Left renal pelvis (tissue), 4 donors: Measurements from ENCODE around the gene NDUFS2. TPM values are rescaled to one million over a fixed set of nuclear protein-coding genes. Genes with fewer than 3 reads are reported as not detected.

Experiments used
- polyA plus RNA-seq, 4 donors: library from polyadenylated mRNA; unstranded; fragments of 120-200 nt; gene quantifications; one replicate each; pipeline ENCODE4 v1.2.1, GENCODE V29; 2013; ENCODE audit not compliant: insufficient read length in 4 of 4

The NDUFS2 gene
- polyA plus RNA-seq, 4 donors = 126 to 217 (median 189) TPM

Other genes with a start within 250 kb of the NDUFS2 start
- not detected for gene ITLN2, start 247.6 kb upstream of the NDUFS2 start, polyA plus RNA-seq
- gene F11R, start 181.2 kb upstream of the NDUFS2 start, polyA plus RNA-seq = 10 to 100 TPM; 11.1 to 98.1 (median 85.2) TPM
- 10 to 100 TPM in 3 of 4 donors, 1 to 10 TPM in 1; 9.5 to 75.7 (median 52.2) TPM for gene TSTD1, start 163.4 kb upstream of the NDUFS2 start, polyA plus RNA-seq
- 10 to 100 TPM; 51.0 to 68.9 (median 54.5) TPM for gene USF1, start 156.4 kb upstream of the NDUFS2 start, polyA plus RNA-seq
- gene ARHGAP30, start 132.5 kb upstream of the NDUFS2 start, polyA plus RNA-seq = 1 to 10 TPM; 2.2 to 3.8 (median 2.3) TPM
- gene NECTIN4, start 112.8 kb upstream of the NDUFS2 start, polyA plus RNA-seq = 1 to 10 TPM in 3 of 4 donors, under 1 TPM in 1; 0.14 to 7.3 (median 3.8) TPM
- 10 to 100 TPM in 3 of 4 donors, 1 to 10 TPM in 1; 4.0 to 19.4 (median 17.3) TPM for gene KLHDC9, start 104.0 kb upstream of the NDUFS2 start, polyA plus RNA-seq
- 10 to 100 TPM; 58.7 to 75.7 (median 73.8) TPM for gene PFDN2, start 84.3 kb upstream of the NDUFS2 start, polyA plus RNA-seq
- 10 to 100 TPM; 29.1 to 59.8 (median 48.6) TPM for gene NIT1, start 84.3 kb upstream of the NDUFS2 start, polyA plus RNA-seq
- 10 to 100 TPM; 41.6 to 55.5 (median 48.9) TPM for gene DEDD, start 69.7 kb upstream of the NDUFS2 start, polyA plus RNA-seq
- 100 to 1,000 TPM; 136 to 169 (median 149) TPM for gene UFC1, start 48.4 kb upstream of the NDUFS2 start, polyA plus RNA-seq
- gene USP21, start 42.9 kb upstream of the NDUFS2 start, polyA plus RNA-seq = 10 to 100 TPM; 44.9 to 55.2 (median 47.2) TPM
- gene PPOX, start 35.9 kb upstream of the NDUFS2 start, polyA plus RNA-seq = 10 to 100 TPM; 31.9 to 63.1 (median 38.8) TPM
- gene B4GALT3, start 24.9 kb upstream of the NDUFS2 start, polyA plus RNA-seq = 10 to 100 TPM; 40.9 to 45.2 (median 42.3) TPM
- 1 to 10 TPM in 1 of 4 donors, under 1 TPM in 3; 0.60 to 6.1 (median 0.79) TPM for gene ADAMTS4, start 3.3 kb upstream of the NDUFS2 start, polyA plus RNA-seq
- gene FCER1G, start 12.9 kb downstream of the NDUFS2 start, polyA plus RNA-seq = 10 to 100 TPM; 13.1 to 39.3 (median 17.1) TPM
- 10 to 100 TPM in 1 of 4 donors, 1 to 10 TPM in 1, under 1 TPM in 1, not detected in 1; 0.73 to 87.7 (median 2.5) TPM for gene APOA2, start 21.3 kb downstream of the NDUFS2 start, polyA plus RNA-seq
- 10 to 100 TPM in 3 of 4 donors, 1 to 10 TPM in 1; 9.9 to 15.4 (median 14.2) TPM for gene TOMM40L, start 23.7 kb downstream of the NDUFS2 start, polyA plus RNA-seq
- 1 to 10 TPM; 1.9 to 3.5 (median 2.8) TPM for gene NR1I3, start 35.8 kb downstream of the NDUFS2 start, polyA plus RNA-seq
- gene PCP4L1, start 56.4 kb downstream of the NDUFS2 start, polyA plus RNA-seq = 1 to 10 TPM in 3 of 4 donors, under 1 TPM in 1; 0.59 to 1.9 (median 1.4) TPM
- gene MPZ, start 107.6 kb downstream of the NDUFS2 start, polyA plus RNA-seq = 1 to 10 TPM; 4.5 to 8.7 (median 6.0) TPM
- gene SDHC, start 112.0 kb downstream of the NDUFS2 start, polyA plus RNA-seq = 100 to 1,000 TPM; 167 to 271 (median 244) TPM
- 10 to 100 TPM in 3 of 4 donors, 1 to 10 TPM in 1; 1.2 to 14.6 (median 11.7) TPM for gene CFAP126, start 165.5 kb downstream of the NDUFS2 start, polyA plus RNA-seq